ENCODE measurements around the gene P2RY2.
"Not testable (repeated sequence)": the region's sequence is repeated elsewhere in the genome, so short reads cannot be mapped to it uniquely, and the experiment has no call there.

The P2RY2 gene

DNA sequence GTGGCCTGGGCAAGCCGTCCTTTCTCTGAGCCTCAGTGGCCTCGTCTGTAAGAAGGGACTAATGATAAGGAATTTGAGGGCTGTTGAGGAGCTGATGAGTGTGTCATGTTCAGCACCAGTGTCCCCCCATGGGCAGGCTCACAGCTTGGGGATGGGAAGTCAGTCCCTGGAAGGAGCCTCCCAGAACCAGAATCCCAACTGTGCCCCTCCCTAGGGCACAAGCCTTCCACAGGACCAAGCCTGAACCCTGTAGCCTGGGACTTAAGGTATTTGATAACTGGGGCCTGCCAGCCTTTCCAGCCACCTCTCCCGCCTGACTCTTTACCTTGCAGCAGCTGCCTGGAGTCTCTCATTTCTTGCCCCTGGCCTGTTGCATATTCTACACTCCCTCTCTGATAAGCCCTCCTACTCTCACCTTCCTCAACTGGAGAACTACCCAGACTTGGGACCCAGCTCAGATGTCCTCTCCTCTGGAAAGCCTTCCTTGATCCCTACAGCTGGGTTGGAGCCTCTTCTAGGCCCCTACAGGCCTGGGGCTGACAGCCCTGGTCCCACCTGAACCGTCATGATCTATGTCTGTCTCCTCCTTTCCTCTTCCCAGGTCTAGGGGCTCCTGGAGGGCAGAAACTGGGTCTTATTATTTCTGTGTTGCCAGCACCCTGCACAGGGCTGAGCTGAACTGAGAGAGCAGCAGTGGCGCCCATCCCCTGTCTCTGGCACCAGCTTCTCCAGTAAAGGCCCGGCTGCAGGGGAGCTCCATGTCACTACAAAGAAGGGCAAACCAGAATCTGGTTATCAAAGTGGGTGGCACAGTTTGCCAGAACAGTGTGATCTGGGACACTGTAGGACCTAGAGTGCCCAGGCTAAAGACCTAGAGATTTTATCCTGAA, 1.6 kb downstream of the P2RY2 start:
- intact Hi-C loops (cut with DNase I): no loop called here
- DNase-seq: no peak

GRCh38 chr11:73221451-73221850, 3.4 kb downstream of the P2RY2 start:
- no peak for DNase-seq
- intact Hi-C loops (cut with DNase I): no loop called here

- intact Hi-C loops (cut with DNase I): no loop called here
- DNase-seq: no peak
Observed at GRCh38 chr11:73221996-73222395, 3.9 kb downstream of the P2RY2 start.

GRCh38 chr11:73223998-73224730, 6.1 kb downstream of the P2RY2 start:
- DNase-seq: no peak
- intact Hi-C loops (cut with DNase I): no loop called here

DNA sequence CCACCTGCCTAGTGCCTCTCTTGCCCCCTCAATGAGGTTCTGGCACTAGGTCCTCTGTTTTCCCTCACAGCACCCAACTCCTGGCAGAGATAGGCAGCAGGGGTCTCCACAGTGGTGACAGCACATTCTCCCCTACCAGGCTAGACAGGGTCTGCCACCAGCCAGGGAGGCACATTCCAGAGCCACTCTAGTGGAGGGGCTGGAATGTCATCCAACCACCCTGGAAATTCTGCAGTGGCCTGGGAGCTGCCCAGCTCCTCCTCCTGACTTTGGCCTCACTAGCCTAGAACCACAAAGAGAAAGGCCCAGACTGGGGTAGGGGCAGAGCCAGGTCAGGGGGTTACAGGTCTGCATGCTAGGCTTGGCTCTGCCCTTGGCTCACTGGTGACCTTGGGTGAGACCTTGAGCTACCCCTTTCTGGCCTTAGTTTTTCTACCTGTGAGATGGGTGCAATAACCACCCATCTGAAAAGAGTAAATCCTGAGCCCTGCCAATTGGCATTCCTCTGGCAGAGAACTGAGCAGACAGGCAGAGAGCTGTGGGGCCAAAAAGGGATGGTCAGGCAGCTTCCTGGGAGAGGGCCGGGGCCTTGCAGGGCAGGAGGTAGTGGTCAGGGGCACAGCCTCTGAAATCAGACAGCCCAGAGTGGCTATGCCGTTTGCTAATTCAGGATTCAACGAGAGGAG, 7.1 kb downstream of the P2RY2 start:
- intact Hi-C loops (cut with DNase I): no loop called here
- no peak for DNase-seq

- DNase-seq: no peak
- intact Hi-C loops (cut with DNase I): no loop called here
Observed at GRCh38 chr11:73225851-73226250, 7.8 kb downstream of the P2RY2 start.

GRCh38 chr11:73226297-73227006, 8.4 kb downstream of the P2RY2 start:
- DNase-seq: peak in 1 of 42 donors; percentile 15
- intact Hi-C loops (cut with DNase I): no loop called here

DNA sequence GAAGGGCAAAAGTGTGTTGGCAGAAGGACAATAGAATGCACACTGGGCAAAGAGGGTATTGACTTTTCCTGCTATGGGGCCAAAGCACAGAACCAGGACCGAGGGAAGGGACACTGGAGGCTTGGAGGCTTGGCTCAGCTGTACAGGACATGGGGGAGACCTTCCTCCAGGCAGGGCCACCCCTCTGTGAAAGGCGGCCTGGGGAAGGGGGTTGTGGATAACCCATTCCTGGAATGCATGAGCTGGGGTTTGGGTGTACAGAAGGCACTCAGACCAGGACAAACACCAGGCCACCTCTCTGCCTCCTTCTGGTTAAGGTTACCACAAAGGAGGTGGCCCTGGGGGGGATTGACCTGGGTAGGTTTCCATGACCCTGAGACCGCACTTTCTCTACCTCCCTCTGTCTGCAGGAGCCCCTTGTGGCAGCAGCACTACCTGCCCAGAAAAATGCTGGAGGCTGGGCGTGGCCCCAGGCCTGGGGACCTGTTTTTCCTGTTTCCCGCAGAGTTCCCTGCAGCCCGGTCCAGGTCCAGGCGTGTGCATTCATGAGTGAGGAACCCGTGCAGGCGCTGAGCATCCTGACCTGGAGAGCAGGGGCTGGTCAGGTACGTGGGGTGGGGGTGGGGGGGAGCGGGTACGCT, 9.6 kb downstream of the P2RY2 start:
- DNase-seq: peak in 3 of 42 donors; percentile 5 to 10 (median 9)
- intact Hi-C loops (cut with DNase I): no loop called here

DNA sequence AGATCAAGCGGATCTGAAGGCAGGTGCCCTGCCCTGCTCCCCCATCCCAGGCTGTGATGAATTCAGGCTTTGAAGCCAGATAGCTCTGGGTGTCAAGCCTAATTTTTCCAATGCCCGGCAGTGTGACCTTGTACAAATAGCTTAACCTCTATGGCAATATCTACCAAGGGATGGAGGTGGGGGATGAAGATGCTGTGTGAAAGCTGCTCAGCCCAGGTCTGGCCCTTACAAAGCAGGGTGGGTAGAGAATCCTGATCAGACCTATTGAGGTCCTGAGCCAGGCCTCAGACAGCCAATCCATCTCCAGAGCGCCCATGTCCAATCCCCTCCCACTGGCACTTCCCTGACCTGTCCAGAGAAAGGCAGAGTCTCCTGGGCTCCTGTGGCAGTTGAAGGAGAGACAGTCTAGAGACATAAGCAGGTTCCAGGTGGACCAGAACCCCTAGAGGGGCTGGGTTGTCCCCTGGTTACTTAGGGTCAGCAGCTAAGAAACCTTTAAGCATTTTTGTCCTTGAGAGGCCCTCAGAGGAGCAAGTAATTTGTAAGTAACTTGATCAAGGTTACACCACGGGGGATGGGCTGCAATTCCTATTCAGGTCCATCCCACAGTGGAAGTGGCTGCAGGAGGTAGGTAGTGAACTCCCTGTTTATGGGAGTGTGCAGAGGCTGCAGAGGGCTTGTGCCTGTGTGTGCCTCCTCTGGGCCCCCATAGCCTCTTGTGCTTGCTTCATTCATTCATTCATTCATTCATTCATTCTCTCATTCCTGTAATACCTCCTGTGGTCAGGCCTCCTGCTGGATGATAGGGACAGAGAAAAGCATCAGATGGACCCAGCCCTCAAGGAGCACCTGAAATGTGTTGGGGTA, 10.4 kb downstream of the P2RY2 start:
- DNase-seq: peak in 1 of 42 donors; percentile 15
- intact Hi-C loops (cut with DNase I): no loop called here

- intact Hi-C loops (cut with DNase I): no loop called here
- peak in 5 of 42 donors; percentile 1 to 13 (median 3) for DNase-seq
Observed at GRCh38 chr11:73229321-73229895, 11.3 kb downstream of the P2RY2 start.

GRCh38 chr11:73229896-73230875, 12.1 kb downstream of the P2RY2 start:
- peak in 6 of 42 donors; percentile 3 to 22 (median 10) for DNase-seq
- intact Hi-C loops (cut with DNase I): no loop called here

DNA sequence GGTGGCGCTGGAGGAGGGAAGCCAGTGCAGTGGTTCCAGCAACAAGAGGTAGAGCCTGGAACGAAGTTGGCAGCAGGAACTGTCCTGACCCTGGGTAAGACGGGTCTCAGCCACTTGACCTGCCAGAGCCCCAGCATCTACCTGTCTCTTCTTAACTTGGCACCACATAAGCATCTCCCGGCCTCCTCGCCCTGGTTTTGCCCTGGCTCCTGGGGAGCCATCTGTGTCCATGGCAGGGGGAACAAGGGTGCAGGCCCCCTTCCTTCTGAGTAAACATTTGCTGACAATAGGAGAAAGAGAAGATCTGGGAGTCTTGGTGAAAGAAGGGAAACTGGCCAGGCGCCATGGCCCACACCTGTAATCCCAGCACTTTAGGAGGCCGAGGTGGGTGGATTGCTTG, 12.8 kb downstream of the P2RY2 start:
- intact Hi-C loops (cut with DNase I): no loop called here
- DNase-seq: peak in 6 of 42 donors; percentile 4 to 31 (median 10)

DNA sequence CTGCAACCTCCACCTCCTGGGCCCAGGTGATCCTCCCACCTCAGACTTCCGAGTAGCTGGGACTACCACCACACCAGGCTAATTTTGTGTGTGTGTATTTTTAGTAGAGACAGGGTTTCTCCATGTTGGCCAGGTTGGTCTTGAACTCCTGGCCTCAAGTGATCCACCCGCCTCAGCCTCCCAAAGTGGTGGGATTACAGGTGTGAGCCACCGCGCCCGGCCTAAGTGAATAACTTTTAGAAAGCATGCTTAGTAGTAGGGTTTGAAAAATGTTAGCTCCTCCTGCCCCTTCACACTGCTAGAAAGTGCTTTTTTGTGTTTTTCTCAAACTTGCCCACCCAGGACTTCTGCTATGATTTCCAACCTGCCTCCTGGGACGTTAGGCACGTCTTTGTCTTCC, 14.4 kb downstream of the P2RY2 start:
- intact Hi-C loops (cut with DNase I): not testable (repeated sequence)
- peak in 1 of 42 donors; percentile 7 for DNase-seq

DNA sequence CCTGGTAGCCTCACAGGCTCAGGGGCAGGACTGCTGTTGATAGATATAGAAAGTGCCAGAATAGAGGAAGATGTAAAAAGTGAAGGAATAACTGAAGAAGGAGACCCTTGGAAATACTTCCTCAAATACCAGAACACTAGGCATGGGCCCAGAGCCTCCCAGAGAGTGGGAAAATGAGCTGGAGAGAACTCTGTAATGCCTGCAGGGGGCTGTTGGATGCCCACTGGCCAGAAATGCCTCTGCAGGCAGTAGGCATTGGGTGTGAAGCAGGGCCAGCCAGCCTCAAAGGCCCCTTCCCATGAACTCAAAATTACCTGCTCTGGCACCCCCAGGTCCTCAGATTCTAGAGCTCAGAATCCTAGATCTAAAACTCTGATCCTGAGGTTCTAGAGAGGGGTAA, 15.1 kb downstream of the P2RY2 start:
- intact Hi-C loops (cut with DNase I): no loop called here
- DNase-seq: peak in 2 of 42 donors; percentile 8 to 23

DNA sequence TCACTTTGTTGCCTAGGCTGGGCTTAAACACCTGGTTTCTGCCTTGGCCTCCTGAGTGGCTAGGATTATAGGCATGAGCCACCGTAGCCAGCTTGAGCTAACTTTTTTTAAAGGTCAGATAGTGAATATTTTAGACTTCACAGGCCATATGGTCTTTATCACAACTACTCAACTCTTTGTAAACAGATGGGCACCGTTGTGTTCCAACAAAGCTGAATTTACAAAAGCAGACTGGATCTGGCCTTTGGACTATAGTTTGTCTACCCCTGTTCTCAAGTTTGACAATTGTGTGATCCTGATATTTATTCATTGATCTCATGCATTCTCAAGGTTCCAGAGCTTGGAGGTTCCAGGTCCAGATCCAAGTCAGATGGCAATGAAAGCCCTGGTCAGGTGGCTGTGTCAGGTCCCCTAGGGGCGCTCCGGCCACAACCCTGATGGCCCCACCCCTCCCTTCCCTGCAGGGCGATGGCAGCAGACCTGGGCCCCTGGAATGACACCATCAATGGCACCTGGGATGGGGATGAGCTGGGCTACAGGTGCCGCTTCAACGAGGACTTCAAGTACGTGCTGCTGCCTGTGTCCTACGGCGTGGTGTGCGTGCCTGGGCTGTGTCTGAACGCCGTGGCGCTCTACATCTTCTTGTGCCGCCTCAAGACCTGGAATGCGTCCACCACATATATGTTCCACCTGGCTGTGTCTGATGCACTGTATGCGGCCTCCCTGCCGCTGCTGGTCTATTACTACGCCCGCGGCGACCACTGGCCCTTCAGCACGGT, 15.8 kb downstream of the P2RY2 start:
- intact Hi-C loops (cut with DNase I): no loop called here
- DNase-seq: peak in 1 of 42 donors; percentile 19

All from head of caudate nucleus (tissue), 42 donors.